Measurements from ENCODE around the gene SMIM44. TPM values are rescaled to one million over a fixed set of nuclear protein-coding genes. Genes with fewer than 3 reads are reported as not detected.

SMIM44 gene
- total RNA-seq, 4 donors from 2014 or later: not detected

GRCh38 chr19:3457528-3458228 is 25.6 kb downstream of the SMIM44 start:
- peak overlapping the region; percentile 47 to 89 (median 77) for H3K27ac ChIP-seq
- no peak for TF ChIP-seq CTCF (IDR thresholded peaks at IDR 0.05)
- no peak for TF ChIP-seq POLR2A (IDR thresholded peaks at IDR 0.05)
- DNase-seq: no peak
- H3K27me3 ChIP-seq: no peaks in the 10 kb centered on the region
- H3K4me3 ChIP-seq (replicated peaks in 1 of 3): no peak overlapping the region
- H3K4me1 ChIP-seq: peaks cover 28 to 35% of the 10 kb centered on the region in 2 donors
- no peaks in the 10 kb centered on the region for H3K9me3 ChIP-seq
- H3K36me3 ChIP-seq: peaks cover 38 to 45% of the 10 kb centered on the region in 2 donors
- intact Hi-C loops (cut with DNase I): no loop called here
- 50 to 57% methylated on average over 9 to 10 of the region's 22 CpGs for WGBS, 2 donors

GRCh38 chr19:3456925-3457527 is 26.2 kb downstream of the SMIM44 start:
- intact Hi-C loops (cut with DNase I): no loop called here
- no peak for DNase-seq
- peak overlapping the region in 2 of 3 donors; percentile 77 to 89 for H3K27ac ChIP-seq
- no peak overlapping the region for H3K4me3 ChIP-seq (replicated peaks in 1 of 3)
- H3K36me3 ChIP-seq: peaks cover 45 to 50% of the 10 kb centered on the region in 2 donors
- H3K4me1 ChIP-seq: peaks cover 28 to 35% of the 10 kb centered on the region in 2 donors
- 71 to 88% methylated on average over 13 to 17 of the region's 18 CpGs for WGBS, 2 donors
- H3K27me3 ChIP-seq: no peaks in the 10 kb centered on the region
- no peak for TF ChIP-seq CTCF (IDR thresholded peaks at IDR 0.05)
- TF ChIP-seq POLR2A (IDR thresholded peaks at IDR 0.05): no peak
- H3K9me3 ChIP-seq: no peaks in the 10 kb centered on the region

DNA sequence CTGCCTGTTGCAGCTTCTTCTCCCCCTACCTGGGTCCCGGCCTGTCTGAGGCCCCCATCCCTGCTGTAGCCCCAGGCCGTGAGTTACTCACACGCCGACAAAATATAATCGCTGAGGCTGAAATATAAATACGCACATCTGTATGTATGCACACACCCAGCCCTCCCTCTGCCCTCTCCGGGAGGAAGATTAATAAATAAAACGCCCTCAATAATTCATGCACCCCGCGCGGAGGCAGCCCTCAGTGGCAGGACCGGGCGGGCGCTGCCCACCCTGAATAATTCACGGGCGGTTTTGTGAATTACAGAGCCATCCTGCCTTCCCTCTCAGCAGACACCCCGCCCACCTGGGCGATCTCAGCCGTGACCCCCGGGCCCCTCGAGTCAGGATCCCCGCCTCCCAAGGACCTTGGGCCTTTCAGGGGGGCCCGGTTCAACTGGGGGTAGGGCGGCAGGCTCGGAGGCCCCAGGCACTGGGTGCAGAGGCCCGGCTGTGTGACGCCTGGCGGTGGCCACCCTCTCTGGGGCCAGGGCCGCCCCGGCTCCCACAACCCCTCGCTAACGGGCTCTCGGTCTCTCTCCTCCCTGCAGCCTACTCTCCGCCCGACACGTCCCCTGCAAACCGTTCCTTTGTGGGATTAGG is 27.2 kb downstream of the SMIM44 start:
- Histone ChIP-seq H3K36me3 (peaks cover 45 to 51% of the 10 kb centered on the region in 2 donors), H3K4me3 (replicated peaks in 1 of 3) (no peak overlapping the region), H3K9me3 (no peaks in the 10 kb centered on the region), H3K27ac (peak overlapping the region in 1 of 3 donors; percentile 77), H3K4me1 (peaks cover 28 to 40% of the 10 kb centered on the region in 2 donors), H3K27me3 (no peaks in the 10 kb centered on the region)
- no peak for DNase-seq
- TF ChIP-seq POLR2A (IDR thresholded peaks at IDR 0.05): no peak
- TF ChIP-seq CTCF (IDR thresholded peaks at IDR 0.05): no peak
- WGBS, 2 donors: 89% methylated on average over 19 to 33 of the region's 37 CpGs
- intact Hi-C loops (cut with DNase I): no loop called here

DNA sequence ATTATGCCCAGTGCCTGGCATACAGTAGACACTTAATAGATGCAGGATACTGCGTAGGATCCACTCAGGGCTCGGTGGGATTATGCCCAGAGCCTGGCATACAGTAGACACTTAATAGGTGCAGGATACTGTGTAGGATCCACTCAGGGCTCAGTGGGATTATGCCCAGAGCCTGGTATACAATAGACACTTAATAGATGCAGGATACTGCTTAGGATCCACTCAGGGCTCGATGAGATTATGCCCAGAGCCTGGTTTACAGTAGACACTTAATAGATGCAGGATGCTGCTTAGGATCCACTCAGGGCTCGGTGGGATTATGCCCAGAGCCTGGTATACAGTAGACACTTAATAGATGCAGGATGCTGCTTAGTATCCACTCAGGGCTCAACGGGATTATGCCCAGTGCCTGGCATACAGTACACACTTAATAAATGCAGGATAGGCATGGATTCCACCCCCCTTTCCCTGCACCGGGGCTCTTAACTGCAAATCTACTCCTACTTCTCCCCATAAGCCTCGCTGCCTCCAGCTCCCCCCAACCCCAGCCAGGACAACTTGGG is 27.8 kb downstream of the SMIM44 start:
- intact Hi-C loops (cut with DNase I): no loop called here
- Histone ChIP-seq H3K9me3 (no peaks in the 10 kb centered on the region), H3K36me3 (peaks cover 45 to 55% of the 10 kb centered on the region in 2 donors), H3K4me1 (peaks cover 28 to 46% of the 10 kb centered on the region in 2 donors), H3K4me3 (replicated peaks in 1 of 3) (no peak overlapping the region), H3K27me3 (no peaks in the 10 kb centered on the region), H3K27ac (no peak overlapping the region)
- DNase-seq: no peak
- WGBS, 2 donors: 87 to 92% methylated on average over 6 to 7 of the region's 7 CpGs
- TF ChIP-seq CTCF (IDR thresholded peaks at IDR 0.05) (no peak), POLR2A (IDR thresholded peaks at IDR 0.05) (no peak)

All from thyroid gland (tissue), 4 donors.